ENCODE measurements around the gene ANKRD22.

Gene ANKRD22

GRCh38 chr10:88794731-88795130 is 56.9 kb downstream of the ANKRD22 start:
- no peak for DNase-seq

DNA sequence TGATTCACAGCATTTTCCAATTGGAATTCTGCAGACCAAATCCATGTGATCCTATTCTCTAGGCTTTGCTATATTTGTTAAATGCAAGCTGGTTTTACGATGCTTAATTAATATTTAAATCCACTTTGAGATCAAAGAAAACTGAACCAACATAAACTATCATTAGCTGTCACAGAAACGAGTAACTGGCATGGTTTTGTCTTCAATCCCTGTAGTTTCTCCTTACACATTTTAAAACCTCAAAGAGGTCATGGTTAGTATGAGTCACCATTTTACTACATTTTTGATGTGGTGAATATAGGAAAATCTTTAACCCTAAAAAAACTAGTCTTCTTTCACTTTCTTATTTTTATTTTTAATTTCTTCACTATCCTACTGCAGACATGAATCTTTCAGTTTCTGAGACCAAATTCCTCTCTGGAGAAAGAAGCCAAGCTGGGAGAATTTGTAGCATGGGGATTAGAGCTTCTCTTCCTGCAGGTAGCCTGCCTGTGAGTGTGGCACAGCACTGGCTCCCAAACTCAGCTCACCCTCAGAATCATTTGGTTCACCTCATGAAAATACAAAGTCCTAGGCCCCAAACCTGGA is 57.8 kb downstream of the ANKRD22 start:
- DNase-seq, result no peak

DNA sequence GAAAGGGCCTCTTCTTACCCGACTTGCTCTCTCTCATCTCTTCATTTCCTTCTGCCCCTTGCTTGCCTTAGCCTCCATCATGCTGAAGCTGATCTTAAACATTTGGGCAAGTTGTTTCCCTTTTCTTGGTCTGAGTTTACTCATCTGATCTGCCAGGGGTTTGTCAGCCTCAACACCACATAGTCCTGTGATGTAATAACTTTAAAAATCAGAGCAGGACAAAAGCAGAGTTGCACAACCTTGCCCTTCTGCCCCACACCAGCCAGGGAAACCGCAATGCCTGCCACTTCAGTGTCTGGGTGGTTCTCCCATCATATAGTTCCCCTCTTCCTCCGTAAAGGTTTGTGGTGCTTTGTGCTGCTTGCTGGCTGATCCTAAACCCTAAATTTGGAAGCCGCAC is 59.0 kb downstream of the ANKRD22 start:
- DNase-seq, result no peak

- no peak for DNase-seq
Measured at GRCh38 chr10:88791924-88792323, 59.7 kb downstream of the ANKRD22 start.

GRCh38 chr10:88788924-88789323 is 62.7 kb downstream of the ANKRD22 start:
- DNase-seq, result no peak

DNA sequence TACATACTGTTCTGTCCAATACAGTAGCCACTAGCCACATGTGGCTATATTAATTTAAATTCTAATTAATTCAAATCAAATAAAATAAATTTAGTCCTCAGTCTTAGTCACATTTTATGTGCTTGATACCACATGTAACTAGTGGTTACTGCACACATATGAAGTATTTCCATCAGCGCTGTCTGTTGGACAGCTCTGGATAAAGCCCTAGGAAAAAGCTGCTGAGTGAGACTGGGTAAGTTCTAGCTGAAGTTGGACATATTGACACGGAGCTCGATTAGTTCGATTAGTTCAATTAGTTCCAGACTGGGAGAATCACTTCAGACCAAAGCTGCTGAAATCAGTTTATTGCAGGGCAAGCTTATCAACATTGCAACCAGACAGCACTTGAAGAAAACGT is 64.2 kb downstream of the ANKRD22 start:
- no peak for DNase-seq

DNA sequence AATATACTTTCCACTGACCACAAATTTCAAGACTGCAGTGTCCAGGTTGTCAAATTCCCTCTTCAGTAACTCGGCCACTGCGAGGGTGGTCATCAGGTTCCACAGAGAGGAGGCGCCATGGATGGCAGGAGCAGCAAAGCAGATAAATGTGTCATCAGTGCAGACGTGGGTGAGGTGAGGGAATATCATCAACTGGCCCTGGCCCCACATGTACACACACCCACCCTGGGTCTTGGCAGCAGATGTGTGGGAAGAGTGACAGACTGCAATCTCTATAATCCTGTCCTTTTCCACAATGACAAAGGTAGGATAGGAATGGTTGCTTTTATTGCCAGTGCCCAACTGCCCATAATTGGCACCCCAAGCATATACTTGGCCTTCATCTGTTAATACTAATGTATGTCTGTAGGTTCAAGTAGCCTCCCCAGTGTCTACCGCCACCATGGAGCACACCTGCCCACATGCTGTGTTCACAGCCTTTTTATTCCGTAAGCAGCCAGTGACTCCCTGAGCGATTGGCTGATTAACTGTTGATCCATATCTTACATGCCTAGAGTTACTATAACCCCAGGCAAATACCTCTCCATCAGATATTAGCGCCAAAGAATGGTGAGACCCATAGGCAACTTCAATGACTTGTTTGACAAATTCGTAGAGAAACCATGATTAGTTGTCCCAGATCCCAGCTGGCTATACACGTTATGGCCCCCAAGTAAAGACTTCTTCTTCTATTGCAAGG is 65.4 kb downstream of the ANKRD22 start:
- no peak for DNase-seq

GRCh38 chr10:88783724-88784123 is 67.9 kb downstream of the ANKRD22 start:
- no peak for DNase-seq

GRCh38 chr10:88782222-88782621 is 69.4 kb downstream of the ANKRD22 start:
- DNase-seq, result no peak

DNA sequence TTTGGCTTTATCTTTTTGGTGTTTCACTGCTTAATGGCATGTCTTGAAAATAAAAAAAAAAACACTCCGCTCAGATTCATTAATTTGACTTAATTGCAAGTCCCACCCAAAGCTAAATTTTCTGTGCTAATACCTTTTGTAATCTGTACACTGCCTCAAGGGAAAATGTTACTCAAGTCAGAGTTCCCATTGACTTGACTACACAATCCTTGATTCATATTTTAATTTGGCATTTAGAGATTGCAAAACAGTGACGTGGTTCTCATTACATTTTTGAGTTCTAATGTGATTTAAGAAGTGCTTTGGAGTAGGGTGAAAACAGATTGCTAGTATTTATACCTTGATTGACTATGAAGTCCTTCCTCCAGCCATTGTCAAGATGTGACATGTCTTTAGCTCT is 70.4 kb downstream of the ANKRD22 start:
- DNase-seq, result no peak

Measured in activated T-cell treated with anti-CD3 and anti-CD28 coated beads, Interleukin-2, amount 50 U/mL, for 1 hour (primary cell).